WTC11 (cell line): Measurements from ENCODE around the gene FARSA.

Experiments
- CTCF ChIP-seq: fragments of 200-600 bp; IDR thresholded peaks from 2 replicates; pipeline ENCODE4 v1.8.0; 2022; ENCODE audit warnings: antibody characterized with exemption
- ETV6 ChIP-seq: sonication (generic); formaldehyde crosslinking; IDR thresholded peaks from 2 replicates; pipeline ENCODE4 v1.8.1; 2022; ENCODE audit warnings: mild to moderate bottlenecking, missing genetic modification reagents

GRCh38 chr19:12959481-12959880, 26.0 kb upstream of the FARSA start:
- TF ChIP-seq ETV6 (CRISPR knock-in tag) (no peak), CTCF (no peak)
